ENCODE measurements around the gene MAN1A1.

The MAN1A1 gene

DNA sequence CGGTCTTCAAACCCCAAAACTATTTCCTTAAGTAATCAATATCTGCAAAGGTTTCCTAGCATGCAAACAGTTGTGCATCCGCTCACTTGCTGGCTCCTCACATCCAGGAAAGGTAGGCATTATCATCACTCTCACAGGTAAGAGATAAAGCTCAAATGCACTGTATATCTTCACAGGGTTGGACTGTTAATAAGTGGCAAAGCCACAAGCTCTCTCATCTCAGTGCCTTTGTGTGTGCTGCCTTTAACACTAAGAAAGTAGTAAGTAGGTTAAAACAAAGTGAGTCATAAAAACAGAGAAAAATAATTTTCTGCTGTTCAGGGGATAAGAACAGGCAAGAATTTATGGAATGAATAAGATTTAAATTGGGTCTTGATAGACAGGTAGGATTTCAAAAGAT lies 21.3 kb downstream of the MAN1A1 start:
- Histone ChIP-seq H3K27me3 (ENCODE audit: insufficient read depth, low read length) (no peaks in the 10 kb centered on the region), H3K36me3 (ENCODE audit: insufficient read depth, low read length) (no peaks in the 10 kb centered on the region), H3K4me1 (ENCODE audit: insufficient read depth, low read length) (no peaks in the 10 kb centered on the region), H3K9me3 (ENCODE audit: low read length) (no peaks in the 10 kb centered on the region), H3K4me3 (ENCODE audit: low read length) (no peak overlapping the region), H2AFZ (ENCODE audit: low read depth, low read length) (no peak overlapping the region)

DNA sequence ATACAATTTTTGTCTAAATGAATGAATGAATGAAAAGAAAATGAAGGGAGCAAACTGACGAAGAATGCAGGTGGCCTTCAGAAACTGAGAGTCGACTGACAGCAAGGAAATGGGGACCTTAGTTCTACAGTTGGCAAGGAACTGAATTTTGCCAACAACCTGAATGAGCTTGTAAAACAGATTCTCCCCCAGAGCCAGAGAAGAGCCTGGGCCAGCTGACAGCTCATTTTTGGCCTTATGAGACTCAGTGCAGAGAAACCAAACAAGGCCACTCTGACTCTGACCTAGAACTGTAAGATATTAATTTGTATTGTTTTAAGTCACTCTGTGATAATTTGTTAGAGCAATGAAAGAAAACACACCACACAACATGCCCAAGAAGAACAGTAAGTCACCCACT lies 21.8 kb downstream of the MAN1A1 start:
- Histone ChIP-seq H2AFZ (ENCODE audit: low read depth, low read length) (no peak overlapping the region), H3K36me3 (ENCODE audit: insufficient read depth, low read length) (no peaks in the 10 kb centered on the region), H3K9me3 (ENCODE audit: low read length) (no peaks in the 10 kb centered on the region), H3K4me3 (ENCODE audit: low read length) (no peak overlapping the region), H3K27me3 (ENCODE audit: insufficient read depth, low read length) (no peaks in the 10 kb centered on the region), H3K4me1 (ENCODE audit: insufficient read depth, low read length) (no peaks in the 10 kb centered on the region)

DNA sequence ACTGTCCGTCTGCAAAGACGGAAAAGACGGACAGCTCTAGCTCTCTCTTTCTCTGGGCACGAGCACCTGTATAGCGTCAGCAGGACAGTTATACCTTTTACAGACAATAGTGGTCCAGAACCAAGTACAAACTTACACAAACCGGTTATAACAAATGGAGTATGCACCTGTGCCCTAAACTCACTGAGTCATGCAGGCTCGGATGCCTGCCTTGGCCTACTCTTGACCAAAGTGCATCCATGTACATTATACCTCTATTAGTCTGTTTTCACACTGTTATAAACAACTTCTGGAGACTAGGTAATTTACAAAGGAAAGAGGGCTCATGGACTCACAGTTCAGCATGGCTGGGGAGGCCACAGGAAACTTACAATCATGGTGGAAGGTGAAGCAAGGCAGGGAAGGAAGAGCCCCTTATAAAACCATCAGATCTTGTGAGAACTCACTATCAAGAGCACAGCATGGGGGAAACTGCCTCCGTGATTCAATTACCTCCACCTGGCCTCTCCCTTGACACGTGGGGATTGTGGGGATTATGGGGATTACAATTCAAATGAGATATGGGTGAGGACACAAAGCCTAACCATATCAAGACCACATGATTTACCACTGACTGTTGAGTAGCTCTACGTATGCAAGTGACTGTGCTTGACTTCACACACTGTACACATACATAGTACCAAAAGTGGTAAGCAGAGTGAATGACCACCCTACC lies 23.1 kb downstream of the MAN1A1 start:
- H3K36me3 ChIP-seq (ENCODE audit: insufficient read depth, low read length) = no peaks in the 10 kb centered on the region
- H3K4me1 ChIP-seq (ENCODE audit: insufficient read depth, low read length) = no peaks in the 10 kb centered on the region
- no peak overlapping the region for H3K4me3 ChIP-seq (ENCODE audit: low read length)
- H2AFZ ChIP-seq (ENCODE audit: low read depth, low read length) = no peak overlapping the region
- no peaks in the 10 kb centered on the region for H3K27me3 ChIP-seq (ENCODE audit: insufficient read depth, low read length)
- H3K9me3 ChIP-seq (ENCODE audit: low read length) = no peaks in the 10 kb centered on the region

DNA sequence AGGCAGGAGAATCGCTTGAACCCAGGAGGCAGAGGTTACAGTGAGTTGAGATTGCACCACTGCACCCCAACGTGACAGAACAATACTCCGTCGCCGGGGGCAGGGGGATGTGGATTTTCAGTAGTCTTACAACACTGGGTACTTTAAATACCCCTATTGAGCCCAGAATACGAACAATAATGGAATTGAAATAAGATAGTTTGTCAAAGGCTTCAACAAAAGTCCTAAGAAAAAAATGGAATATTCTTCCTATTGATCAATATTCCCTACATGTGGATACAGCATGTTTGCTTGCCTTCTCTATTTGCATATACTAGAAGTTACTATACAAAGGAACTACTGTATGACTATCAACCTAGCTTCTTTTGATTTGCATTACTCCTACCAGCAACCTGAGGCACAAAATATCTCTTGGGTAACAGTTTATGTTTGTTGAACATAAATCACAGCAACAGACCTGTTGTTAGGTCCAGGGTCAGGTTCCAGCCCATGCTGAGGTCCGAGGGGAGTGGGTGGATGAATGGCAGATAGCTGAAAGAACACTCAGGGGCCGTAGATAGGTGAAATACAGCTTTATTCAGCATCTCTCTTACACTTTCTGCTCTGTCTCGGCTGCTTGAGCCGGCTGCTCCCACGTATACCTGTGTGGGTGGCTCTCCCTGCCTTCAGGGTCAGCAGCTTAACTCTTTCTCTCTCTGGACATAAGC lies 23.8 kb downstream of the MAN1A1 start:
- Histone ChIP-seq H3K27me3 (ENCODE audit: insufficient read depth, low read length) (no peaks in the 10 kb centered on the region), H3K9me3 (ENCODE audit: low read length) (no peaks in the 10 kb centered on the region), H3K4me1 (ENCODE audit: insufficient read depth, low read length) (no peaks in the 10 kb centered on the region), H2AFZ (ENCODE audit: low read depth, low read length) (no peak overlapping the region), H3K4me3 (ENCODE audit: low read length) (no peak overlapping the region), H3K36me3 (ENCODE audit: insufficient read depth, low read length) (no peaks in the 10 kb centered on the region)

DNA sequence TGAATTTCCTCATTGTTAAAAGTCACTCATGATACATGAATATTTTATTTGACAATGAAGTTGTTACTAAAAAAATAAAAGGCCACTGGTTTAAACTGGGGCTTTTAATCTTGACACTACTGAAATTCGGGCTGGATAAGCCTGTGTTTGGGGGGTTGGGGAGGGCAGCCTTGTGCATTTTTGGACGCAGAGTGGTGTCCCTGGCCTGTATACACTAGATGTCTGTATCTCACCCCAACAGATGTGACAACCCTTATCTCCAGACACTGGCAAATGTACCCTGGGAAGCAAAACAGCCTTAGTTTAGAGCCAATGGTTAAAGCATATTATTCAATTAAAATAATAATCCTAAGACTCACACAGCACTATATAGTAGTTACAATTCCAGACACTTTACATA lies 24.8 kb downstream of the MAN1A1 start:
- no peak overlapping the region for H3K4me3 ChIP-seq (ENCODE audit: low read length)
- H3K9me3 ChIP-seq (ENCODE audit: low read length) = no peaks in the 10 kb centered on the region
- H3K4me1 ChIP-seq (ENCODE audit: insufficient read depth, low read length) = no peaks in the 10 kb centered on the region
- no peaks in the 10 kb centered on the region for H3K36me3 ChIP-seq (ENCODE audit: insufficient read depth, low read length)
- no peaks in the 10 kb centered on the region for H3K27me3 ChIP-seq (ENCODE audit: insufficient read depth, low read length)
- H2AFZ ChIP-seq (ENCODE audit: low read depth, low read length) = no peak overlapping the region

DNA sequence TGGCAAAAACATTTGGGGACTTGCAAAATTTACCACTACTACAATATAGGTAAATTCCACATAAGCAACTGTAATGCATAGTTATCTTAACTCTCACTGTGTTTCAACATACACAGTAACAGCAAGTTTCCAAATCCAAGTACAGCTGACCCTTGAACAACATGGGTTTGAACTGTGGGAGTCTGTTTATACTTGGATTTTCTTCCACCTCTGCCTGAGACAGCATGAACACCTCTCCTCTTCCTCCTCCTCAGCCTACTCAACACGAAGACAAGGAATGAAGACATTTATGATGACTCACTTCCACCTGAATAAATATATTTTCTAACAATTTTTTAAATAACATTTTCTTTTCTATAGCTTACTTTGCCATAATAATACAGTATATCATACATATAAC lies 25.6 kb downstream of the MAN1A1 start:
- Histone ChIP-seq H3K27me3 (ENCODE audit: insufficient read depth, low read length) (no peaks in the 10 kb centered on the region), H3K9me3 (ENCODE audit: low read length) (no peaks in the 10 kb centered on the region), H2AFZ (ENCODE audit: low read depth, low read length) (no peak overlapping the region), H3K4me3 (ENCODE audit: low read length) (no peak overlapping the region), H3K36me3 (ENCODE audit: insufficient read depth, low read length) (no peaks in the 10 kb centered on the region), H3K4me1 (ENCODE audit: insufficient read depth, low read length) (no peaks in the 10 kb centered on the region)

DNA sequence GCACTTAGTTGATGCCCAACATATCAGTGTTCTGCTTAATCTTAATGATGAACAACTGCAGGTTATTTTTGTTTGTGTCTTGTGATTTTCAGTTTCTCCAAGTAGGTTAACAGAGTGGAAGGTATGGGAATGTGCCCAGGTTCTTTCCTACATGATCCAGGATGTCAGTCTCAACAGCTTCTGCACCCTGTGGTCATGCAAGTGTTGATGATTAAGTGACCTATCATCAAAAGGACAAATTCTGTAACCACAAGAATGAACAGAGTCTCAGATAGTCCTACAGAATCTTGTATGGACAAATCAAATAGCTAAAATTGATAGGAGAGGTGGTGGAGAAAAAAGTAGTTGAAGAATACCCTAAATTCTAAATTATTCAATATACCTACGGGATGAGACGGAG lies 26.1 kb downstream of the MAN1A1 start:
- Histone ChIP-seq H3K9me3 (ENCODE audit: low read length) (no peaks in the 10 kb centered on the region), H3K36me3 (ENCODE audit: insufficient read depth, low read length) (no peaks in the 10 kb centered on the region), H3K27me3 (ENCODE audit: insufficient read depth, low read length) (no peaks in the 10 kb centered on the region), H3K4me3 (ENCODE audit: low read length) (no peak overlapping the region), H3K4me1 (ENCODE audit: insufficient read depth, low read length) (no peaks in the 10 kb centered on the region), H2AFZ (ENCODE audit: low read depth, low read length) (no peak overlapping the region)

DNA sequence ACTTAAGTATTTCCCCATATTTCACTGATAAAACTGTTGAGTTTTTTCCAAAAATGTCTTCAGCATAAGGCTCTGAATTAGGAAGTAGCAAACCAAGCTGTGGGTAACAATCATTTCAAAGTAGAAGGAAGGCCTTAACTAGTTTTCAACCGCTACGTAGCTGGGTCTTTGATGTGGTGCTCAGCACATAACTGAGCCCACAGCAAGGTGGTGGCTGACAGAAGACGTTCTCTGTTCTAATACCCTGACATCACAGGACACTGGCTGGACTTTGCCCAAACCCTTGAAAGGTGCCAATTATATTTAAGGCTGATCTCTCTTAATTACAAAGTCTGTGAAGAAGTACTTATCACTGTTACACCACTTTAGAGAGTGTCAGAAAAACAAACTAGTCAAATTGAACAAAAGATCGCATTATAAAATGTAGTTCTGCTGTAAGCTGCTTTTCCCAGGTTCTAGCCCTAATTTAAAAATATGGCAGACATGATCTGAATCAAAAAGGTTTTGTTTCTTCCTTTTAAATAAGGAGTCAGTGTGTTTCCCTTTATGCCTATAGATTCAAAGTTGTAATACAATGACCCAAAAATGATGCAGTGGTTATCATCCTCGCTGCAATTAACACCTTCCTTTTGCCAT lies 26.7 kb downstream of the MAN1A1 start:
- Histone ChIP-seq H3K4me1 (ENCODE audit: insufficient read depth, low read length) (no peaks in the 10 kb centered on the region), H3K36me3 (ENCODE audit: insufficient read depth, low read length) (no peaks in the 10 kb centered on the region)

DNA sequence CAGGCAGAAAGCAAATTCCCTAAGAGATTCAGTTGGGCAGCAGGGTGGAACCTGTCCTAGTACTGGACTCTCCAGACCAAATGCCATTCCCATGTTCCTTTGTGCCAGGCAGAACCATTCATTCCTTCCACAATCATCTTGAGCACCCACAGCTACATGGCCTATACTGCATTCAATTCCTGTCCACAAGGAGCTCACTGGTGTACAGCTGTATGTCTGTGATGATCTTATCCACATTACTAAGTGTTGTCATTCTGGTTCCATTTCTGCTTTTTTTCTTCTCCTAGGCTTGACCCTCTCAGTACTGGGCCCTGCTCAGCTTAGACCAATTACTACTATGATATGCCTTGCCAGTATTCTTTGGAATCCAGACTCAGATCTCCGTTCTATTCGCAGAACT lies 27.5 kb downstream of the MAN1A1 start:
- H3K4me1 ChIP-seq (ENCODE audit: insufficient read depth, low read length) = no peaks in the 10 kb centered on the region
- H2AFZ ChIP-seq (ENCODE audit: low read depth, low read length) = no peak overlapping the region
- H3K4me3 ChIP-seq (ENCODE audit: low read length) = no peak overlapping the region
- H3K9me3 ChIP-seq (ENCODE audit: low read length) = no peaks in the 10 kb centered on the region
- H3K27me3 ChIP-seq (ENCODE audit: insufficient read depth, low read length) = no peaks in the 10 kb centered on the region
- no peaks in the 10 kb centered on the region for H3K36me3 ChIP-seq (ENCODE audit: insufficient read depth, low read length)

More for the DNA sequence above, 26.7 kb downstream of the MAN1A1 start:
- Histone ChIP-seq H3K27me3 (ENCODE audit: insufficient read depth, low read length) (no peaks in the 10 kb centered on the region), H2AFZ (ENCODE audit: low read depth, low read length) (no peak overlapping the region), H3K9me3 (ENCODE audit: low read length) (no peaks in the 10 kb centered on the region), H3K4me3 (ENCODE audit: low read length) (no peak overlapping the region)

DNA sequence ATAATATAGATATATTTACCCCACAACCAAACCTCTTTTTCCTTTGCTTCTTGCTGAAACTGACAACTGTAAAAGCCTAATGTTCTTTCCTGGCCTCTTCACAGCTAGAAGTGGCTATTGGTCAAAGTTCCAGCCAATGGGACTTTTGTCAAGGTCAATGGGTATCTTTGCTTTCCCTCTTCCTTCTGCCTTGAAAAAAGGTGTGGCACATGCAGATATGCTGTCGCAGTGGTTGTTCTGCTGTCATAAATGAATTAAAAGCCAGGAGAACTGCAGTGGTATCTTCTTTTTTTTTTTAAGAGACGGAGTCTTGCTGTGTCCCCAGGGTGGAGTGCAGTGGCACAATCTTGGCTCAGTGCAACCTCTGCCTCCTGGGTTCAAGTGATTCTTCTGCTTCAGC lies 29.9 kb downstream of the MAN1A1 start:
- H3K27me3 ChIP-seq (ENCODE audit: insufficient read depth, low read length) = no peaks in the 10 kb centered on the region
- H3K4me1 ChIP-seq (ENCODE audit: insufficient read depth, low read length) = no peaks in the 10 kb centered on the region
- no peaks in the 10 kb centered on the region for H3K36me3 ChIP-seq (ENCODE audit: insufficient read depth, low read length)
- no peaks in the 10 kb centered on the region for H3K9me3 ChIP-seq (ENCODE audit: low read length)
- no peak overlapping the region for H3K4me3 ChIP-seq (ENCODE audit: low read length)
- H2AFZ ChIP-seq (ENCODE audit: low read depth, low read length) = no peak overlapping the region

DNA sequence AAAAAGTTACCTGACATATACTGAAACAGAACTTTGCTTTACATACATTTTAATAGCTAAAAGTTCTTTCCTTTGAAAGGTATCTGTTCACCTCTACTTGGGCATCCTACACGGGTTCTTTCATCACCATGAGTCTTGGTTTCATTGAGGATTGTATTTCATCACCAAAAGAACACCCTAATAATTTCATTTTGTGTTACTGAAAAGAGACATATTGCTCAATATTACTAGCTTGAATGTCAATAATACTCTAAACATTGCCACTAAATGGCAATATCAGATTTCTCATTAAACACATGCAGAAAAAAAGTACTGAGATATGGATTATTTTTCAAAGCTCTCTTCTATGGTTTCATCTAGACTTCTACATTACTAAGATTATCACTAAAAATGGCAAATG lies 30.8 kb downstream of the MAN1A1 start:
- Histone ChIP-seq H3K9me3 (ENCODE audit: low read length) (no peaks in the 10 kb centered on the region), H3K4me1 (ENCODE audit: insufficient read depth, low read length) (no peaks in the 10 kb centered on the region)

DNA sequence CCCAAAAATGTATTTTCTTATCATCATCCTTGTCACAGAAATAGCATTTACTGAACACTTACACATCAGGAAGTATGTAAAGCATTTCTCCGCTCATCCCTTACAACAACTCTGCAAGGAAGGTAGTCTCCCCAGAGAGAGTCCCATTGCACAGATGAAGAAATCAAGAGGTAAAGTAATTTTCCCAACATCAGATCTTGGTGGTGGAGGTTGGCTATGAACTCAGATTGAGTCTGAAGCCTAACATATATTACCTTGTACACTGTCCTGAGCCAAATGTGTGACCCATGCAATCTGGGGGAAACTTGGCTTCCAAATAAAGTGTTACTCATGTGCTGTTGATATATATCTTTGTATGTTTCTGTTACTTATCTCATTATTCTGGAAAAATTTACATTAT lies 31.4 kb downstream of the MAN1A1 start:
- Histone ChIP-seq H3K36me3 (ENCODE audit: insufficient read depth, low read length) (no peaks in the 10 kb centered on the region), H2AFZ (ENCODE audit: low read depth, low read length) (no peak overlapping the region), H3K4me1 (ENCODE audit: insufficient read depth, low read length) (peaks cover 2% of the 10 kb centered on the region), H3K9me3 (ENCODE audit: low read length) (no peaks in the 10 kb centered on the region), H3K27me3 (ENCODE audit: insufficient read depth, low read length) (no peaks in the 10 kb centered on the region), H3K4me3 (ENCODE audit: low read length) (no peak overlapping the region)

More for the DNA sequence above, 30.8 kb downstream of the MAN1A1 start:
- no peak overlapping the region for H3K4me3 ChIP-seq (ENCODE audit: low read length)
- no peaks in the 10 kb centered on the region for H3K36me3 ChIP-seq (ENCODE audit: insufficient read depth, low read length)
- no peaks in the 10 kb centered on the region for H3K27me3 ChIP-seq (ENCODE audit: insufficient read depth, low read length)
- H2AFZ ChIP-seq (ENCODE audit: low read depth, low read length) = no peak overlapping the region

DNA sequence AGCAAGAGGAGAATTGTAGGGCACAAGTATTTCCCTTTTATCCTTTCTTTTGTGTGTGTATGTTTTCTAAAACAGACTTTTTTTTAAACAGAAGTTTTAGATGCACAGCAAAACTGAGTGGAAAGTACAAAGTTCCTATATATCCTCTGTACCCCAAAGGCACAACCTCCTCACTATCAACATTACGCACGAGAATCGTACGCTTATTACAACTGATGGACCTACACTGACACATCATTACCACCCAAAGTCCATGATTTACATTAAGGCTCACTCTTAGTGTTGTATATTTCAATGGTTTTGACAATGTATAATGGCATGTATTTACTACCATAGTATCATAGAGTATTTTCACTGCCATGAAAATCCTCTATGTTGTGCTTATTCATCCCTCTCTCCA lies 32.6 kb downstream of the MAN1A1 start:
- no peak overlapping the region for H3K4me3 ChIP-seq (ENCODE audit: low read length)
- peaks cover 5% of the 10 kb centered on the region for H3K4me1 ChIP-seq (ENCODE audit: insufficient read depth, low read length)
- no peaks in the 10 kb centered on the region for H3K9me3 ChIP-seq (ENCODE audit: low read length)
- no peaks in the 10 kb centered on the region for H3K36me3 ChIP-seq (ENCODE audit: insufficient read depth, low read length)
- H2AFZ ChIP-seq (ENCODE audit: low read depth, low read length) = no peak overlapping the region
- H3K27me3 ChIP-seq (ENCODE audit: insufficient read depth, low read length) = no peaks in the 10 kb centered on the region

Data from neuron (in vitro differentiated cells).